NCI-H2196 (cell line): ENCODE data around the gene P2RX6.
A peak's percentile ranks its signal among the peaks of the same experiment; 100 is the strongest.
"Not testable (repeated sequence)": the region's sequence is repeated elsewhere in the genome, so short reads cannot be mapped to it uniquely, and the experiment has no call there.

Source experiments
- DNase-seq: peaks from one replicate; lab custom pipeline; 2025; ENCODE audit not compliant: unreplicated experiment; lab: John Stamatoyannopoulos, UW

The P2RX6 gene

DNA sequence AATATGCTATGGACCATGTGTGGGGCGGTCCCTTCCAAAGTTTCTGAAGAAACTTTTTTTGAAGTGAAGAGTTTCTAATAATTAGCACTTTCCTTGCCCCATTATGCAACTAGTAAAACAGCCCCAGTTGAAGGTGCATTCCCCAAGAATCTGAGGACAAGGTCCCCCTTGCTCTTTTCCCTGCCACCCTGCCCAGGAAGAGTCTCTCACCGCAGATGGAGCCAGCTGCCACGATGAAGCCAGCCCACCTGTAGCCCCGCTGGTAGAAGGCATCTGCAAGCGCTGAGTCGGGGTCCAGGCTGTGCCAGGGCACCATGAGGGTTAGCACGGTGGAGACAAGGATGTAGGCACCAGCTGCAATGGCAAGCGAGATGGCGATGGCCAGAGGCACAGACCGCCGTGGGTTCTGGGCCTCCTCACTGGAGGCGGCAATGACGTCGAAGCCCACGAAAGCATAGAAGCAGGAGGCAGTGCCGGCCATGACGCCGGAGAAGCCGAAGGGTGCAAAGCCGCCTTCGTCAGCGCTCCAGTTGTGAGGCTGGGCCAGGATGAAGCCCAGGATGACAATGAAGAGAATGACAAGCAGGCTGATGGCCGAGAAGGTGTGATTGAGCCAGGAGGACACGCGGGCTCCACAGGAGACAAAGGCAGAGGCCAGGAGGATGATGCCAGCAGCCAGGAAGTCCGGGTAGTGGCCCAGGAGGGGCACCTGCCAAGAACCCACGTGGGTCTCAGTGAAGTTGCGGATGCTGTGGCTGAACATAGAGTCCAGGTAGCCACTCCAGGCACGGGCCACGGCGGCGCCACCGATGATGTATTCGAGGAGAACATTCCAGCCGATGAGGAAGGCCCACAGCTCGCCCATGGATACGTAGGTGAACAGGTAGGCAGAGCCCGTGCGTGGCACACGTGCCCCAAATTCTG, 15.9 kb downstream of the P2RX6 start:
- no peak for DNase-seq

DNA sequence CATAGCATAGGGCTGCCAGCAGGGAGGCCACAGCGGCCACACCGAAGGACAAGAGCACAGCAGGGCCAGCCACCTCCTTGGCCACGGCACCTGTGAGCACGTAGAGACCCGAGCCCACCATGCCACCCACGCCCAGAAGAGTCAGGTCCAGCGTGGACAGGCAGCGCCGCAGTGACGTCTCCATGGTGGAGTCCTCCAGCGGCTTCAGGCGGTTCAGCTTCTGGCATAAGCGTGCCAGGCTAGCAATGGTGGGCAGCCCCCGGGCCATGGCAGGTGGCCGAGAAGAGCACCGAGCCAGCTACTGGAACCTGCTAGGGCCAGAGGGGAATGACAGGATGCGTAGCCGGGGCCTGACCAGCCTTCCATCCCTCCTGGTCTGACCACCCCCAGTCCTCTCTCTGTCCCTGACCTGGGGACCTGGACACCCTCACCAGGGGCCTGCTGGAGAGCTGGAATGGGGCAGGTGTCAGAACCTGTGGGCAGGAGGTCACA, 16.6 kb downstream of the P2RX6 start:
- no peak for DNase-seq

DNA sequence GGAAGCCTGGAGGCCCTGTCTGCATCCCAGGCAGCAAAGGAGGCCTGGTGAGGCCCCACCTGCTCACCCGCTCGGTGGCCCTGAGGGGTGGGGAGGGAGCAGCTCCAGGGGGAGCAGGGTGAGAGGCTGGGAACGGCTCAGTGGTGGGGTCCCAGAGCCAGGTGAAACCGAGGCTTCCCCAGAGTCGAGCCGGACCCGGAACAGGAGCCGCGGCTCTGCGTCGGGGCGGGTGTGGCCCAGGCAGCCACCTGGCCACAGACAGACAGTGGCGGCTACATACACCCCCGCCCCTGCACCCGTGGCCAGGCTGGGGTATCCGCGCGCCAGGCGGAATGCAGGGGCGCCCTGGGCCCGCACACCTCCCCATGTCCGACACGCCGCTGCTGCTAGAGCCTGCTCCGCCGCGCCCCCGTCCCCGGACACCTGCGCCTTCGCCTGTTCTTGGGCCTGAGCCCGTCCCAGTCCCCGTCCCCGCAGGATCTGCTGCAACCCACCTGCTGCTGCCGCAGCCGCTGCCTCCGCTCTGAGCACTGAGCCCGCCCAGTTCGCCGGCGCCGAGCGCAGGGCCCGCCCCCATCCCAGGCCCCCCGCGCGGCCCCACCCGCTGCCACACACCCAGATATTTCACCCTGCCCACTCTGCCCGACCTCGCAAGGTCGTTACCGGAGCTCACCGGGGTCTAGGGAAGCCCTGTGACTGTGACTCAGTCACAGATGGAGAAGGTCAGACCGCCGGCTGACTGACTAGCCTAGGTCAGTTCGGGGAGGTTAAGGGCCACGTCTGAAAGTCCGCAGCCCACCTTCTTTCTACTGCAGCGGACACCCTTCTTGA, 17.3 kb downstream of the P2RX6 start, which contains the start of gene SLC7A4:
Gene SLC7A4 (minus strand): TSS at position 525 of the 831 bp plus-strand sequence. CDS start 749 bp downstream, outside the sequence.
- no peak for DNase-seq

DNA sequence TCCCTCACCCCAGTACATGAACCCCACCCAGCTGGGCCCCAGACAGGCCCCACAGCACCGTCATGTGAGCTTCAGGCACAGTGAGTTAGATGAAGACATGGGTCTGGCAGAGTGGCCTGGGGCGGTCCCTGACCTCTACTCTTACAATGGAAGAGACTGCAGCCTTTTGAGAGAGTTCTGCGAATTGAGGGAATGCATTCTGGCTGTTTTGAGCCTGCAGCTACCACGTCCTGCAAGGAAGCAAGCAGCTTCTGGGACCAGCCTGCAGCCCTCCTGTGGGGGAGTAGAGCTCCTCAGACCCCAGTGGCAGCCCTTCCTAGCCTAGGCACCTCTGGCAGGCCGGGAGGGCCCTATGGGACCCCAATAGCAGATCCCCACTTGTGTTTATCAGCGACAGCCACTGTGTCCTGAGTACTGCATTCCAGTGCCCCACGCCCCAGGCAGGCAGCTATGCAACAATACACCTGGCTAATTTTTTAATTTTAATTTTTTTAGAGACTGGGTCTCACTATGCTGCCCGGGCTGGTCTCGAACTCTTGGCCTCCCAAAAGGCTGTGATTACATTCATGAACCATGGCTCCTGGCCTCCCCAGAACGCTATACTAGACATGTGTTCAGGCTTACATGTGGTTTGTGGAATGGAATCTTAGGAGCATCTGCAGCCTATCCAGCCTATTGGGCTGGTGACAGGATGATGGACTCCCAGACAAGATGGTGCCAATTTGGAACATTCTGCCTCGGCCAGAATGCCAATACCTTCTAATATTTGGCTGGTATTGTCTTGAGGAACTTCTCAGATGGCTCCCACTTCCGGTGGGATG, 18.1 kb downstream of the P2RX6 start:
- DNase-seq, result no peak

DNA sequence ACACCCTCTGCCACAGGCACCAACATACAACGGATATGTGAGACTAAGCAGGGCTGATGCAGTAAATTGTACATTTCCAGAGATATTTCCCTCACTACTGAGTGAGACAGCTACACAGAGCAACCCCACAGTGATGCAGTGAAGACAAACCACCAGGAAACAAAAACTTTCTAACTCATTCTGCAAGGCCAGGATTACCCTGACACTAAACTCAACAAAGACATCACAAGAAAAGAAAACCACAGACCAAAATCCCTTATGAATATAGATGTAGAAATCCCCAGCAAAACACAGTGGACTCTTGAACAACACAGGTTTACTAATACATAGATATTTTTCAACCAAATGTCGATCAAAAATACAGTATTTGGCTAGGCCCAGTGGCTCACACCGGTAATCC, 18.9 kb downstream of the P2RX6 start:
- DNase-seq, result no peak

DNA sequence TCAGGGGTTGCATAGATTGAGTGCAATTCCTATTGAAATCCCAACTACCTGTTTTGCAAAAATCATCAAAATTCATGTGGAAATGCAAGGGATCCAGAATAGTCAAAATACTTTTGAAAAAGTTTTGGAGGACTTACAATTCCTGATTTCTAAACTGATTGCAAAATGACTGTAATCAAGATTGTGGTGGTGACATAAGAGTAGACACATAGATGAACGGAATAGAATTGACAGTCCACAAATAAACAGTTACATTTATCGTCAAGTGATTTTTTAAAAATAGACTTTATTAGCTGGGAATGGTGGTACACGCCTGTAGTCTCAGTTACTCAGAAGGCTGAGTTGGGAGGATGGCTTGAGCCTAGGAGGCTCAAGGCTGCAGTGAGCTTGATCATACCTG, 20.0 kb downstream of the P2RX6 start:
- no peak for DNase-seq

DNA sequence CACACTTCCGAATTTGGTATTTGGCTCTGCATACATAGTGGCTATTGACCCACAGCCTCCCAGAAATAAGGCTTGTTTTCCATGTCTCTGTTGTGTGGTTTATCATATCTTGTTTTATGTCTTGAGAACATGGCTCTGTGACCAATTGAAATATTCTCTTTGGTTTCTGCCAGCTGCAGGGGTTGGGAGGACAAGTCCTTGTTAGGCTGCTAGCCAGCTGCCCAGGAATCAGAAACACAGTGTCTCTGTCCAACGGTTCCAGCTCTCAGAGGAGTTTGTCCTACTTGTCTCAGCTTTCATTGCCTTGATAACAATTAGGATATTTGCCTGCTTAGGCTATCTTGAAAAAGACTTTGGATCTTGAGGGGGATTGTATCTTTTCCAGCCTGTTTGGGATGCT, 23.4 kb downstream of the P2RX6 start:
- DNase-seq, result no peak

DNA sequence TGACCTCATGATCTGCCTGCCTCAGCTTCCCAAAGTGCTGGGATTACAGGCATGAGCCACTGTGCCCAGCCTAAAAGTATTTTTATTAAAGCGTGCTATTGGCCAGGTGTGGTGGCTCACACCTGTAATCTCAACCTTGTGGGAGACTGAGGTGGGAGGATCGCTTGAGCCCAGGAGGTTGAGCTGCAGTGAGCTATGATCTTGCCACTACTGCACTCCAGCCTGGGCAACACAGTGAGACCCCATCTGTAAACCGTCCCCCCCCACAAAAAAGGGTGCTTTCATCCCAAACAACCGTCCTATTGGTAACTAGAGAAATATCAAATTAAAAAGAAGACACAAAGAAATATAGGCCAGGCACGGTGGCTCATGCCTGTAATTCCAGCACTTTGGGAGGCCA, 24.2 kb downstream of the P2RX6 start:
- DNase-seq, result not testable (repeated sequence)

DNA sequence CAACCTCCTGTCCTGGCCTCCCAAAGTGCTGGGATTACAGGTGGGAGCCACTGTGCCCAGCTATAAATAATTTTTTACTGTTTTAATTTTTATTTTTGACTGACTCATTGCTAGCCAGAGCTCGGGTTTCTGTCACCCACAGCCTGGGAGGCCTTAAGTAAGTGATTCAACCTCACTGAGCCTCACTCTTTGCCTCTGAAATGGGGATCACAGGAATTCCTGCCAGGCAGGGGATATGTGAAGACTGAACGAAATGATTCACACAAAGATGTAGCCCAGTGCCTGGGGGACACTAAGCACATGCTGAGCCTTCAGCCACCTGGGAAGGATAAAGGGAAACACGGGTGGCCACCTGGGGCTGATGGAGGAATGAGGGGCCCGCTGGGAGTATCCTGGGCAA, 27.0 kb downstream of the P2RX6 start:
- no peak for DNase-seq

DNA sequence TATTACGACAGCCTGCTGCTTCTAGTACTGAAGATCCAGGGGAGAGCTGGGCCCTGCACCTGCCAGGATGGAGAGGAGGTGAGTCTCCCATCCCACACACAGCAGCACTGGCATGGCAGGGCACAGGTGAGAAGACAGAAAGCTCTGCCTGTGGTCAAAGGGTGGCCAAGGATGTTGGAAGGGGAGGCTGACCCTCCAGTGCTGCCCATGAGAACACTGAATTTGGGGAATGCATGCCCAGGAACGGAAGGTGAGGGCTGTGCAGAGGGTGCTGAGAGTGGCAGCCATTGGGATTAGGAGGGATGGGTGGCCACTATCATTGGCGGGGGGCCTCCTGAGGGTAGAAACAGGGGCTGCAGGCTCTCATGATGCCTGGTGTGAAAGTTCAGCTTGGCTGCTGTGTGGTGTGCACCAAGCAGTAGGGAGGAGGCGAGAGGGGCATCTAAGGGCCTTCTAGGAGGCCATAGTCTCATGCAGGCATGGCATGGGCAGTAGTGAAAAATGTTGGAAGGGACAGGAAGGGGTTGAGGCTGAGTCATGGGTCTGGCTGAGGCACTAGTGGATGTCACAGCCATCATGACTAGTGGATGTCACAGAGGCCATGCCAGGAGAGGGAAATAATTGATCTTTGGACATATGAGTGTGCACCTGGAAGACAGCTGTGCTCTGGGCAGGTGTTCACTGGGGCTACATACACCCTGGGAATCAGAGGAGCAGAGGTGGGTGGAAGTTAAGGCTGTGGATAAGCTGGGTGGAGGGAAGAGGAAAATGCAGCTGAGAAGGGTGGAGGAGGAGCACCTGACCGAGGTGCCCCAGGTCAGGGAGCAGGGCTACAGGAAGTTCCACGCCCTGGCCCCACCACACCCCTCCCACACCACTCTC, 28.3 kb downstream of the P2RX6 start:
- no peak for DNase-seq

DNA sequence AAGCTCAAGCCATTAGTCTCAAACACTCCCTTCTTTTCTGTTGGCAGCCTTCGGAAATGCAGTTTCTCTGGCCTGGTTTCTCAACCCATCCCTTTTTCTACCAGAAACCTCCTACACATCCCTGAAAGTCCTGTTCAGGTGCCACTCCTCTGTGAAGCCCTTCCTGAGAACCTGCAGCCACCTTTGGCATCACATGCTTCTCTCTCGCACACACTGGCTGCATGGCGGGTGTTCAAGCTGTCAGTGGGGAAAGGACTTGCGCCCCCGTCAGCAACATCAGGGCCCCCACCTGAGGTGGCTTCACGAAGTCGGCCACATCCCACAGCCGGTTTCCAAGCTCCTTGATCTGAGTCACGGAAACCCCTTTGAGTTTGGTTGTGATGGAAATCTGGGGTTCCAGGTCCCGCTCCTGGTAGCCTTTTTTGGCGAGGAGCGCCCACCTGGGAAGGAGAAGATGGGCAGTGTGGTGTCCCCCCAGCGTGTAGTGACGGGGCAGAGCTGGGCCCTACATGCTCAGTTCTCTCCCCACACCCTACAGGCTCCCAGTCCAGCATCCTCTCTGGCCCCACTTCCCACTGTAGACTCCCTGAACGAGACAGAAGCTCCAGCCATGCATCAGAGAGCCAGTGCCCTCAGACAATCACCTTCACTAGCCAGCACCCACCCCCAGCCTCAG, 29.0 kb downstream of the P2RX6 start:
- no peak for DNase-seq

DNA sequence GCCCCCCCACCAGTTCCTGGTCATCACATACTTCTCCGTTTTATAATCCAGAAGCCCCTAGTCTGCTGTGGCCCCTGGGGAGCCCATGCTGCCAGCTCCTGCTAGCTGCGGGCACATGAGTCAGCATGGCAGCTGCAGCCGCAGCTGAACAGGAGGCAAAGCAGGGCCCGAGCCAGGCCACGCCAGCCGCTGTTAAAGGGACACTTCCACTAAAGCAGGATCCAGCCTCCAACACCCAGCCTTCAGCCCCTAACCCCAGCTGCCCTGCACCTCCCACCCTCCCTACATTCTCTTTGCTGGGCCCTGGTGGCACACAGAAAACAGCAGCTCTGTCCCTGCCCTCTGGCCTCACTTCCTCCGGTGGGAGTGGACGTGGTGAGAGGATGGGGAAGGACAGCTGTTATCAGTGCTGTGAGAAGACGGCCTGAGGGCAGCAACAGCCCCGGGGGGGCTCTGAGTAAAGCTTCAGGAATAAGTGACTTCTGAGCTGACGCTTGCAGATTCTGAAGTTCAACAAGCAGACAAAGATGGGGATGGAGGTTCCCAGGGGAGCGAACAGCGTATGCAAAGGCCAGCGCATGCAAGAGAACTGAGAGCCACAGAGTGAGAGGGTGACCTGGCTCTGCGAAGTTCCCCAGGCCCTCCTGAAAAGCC, 30.1 kb downstream of the P2RX6 start:
- DNase-seq, result peak; percentile 32

DNA sequence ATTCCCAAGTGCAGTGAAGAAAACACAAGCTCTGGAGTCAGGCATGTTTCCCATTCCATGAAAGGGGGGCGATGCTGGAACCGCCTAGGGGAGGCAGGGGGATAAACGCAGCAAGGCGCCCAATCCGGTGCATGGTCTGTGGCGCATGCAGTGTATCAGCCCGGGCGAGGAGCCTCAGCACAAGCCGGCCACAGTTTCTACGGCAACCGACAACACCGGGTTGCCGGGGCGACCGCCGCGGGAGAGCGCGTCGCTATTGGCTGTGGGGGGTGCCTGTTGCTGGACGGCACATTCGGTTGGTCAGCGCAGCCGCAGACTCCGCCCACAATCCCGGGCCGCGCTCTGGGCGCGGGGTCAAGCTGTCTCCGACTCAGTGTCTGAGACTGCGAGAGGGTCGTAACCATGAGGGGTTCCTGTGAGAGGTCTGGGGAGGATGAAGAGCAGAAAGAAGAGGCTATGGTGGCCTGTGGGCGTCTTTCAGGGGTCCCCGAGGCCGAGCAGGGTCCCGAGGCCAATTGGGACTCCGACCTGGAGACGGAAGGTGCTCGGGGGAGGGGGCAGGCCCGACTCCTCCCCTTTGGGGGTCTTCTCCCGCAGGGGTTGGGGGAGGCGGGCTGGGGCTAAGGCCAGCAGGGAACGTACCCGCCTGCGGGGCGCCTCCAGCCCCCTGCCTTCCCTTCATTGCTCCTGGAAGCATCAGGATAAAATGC, 30.8 kb downstream of the P2RX6 start, which contains the start of gene LRRC74B:
Gene LRRC74B (plus strand): TSS at position 362 of the 710 bp plus-strand sequence. CDS start 41 bp downstream, at position 403.
- peak; percentile 81 for DNase-seq

DNA sequence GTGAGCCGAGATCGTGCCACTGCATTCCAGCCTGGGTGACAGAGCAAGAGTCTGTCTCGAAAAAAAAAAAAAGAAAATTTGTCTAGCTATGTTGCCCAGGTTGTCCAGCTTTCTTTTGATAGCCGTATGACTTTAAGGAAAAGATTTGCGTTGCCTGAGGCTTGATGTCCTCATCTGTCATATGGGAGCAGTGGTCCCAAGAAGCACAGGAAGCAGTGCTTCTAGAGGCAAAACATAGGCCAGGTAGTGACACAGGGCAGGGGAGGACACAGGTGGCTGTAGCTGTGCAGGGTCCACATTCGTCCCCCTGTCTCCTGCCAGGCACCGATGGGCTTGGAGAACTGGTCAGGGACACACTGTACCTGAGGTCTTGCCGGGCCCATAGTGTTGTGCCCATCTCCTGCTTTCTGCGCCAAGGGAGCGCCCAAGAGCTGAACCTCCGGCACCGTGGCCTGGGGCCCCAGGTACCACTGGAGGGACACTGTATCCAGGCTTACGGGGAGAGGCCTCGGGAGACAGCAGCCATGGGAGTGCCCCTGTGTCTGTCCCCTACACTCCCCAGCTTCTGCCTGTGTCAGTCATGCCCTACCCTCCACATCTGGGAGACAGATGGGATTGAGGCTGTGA, 32.2 kb downstream of the P2RX6 start:
- DNase-seq, result no peak

DNA sequence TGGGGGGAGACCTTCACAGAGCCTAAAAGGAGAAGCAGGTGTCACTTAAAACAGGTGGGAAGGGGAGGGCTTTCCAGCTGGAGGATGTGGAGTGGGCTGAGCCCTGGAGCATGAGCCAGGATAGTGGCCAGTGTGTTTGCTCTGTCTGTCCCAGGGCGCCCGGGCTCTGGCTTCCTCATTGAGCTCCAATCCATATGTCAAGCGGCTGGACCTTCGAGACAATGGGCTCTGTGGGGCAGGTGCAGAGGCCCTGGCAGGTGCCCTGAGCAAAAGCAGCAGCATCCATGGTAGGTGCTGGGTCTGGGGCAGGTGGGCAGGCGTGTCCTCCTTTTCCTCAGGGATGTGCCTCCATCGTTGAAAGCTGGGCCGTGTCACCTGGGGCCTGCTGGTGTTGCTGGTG, 32.8 kb downstream of the P2RX6 start:
- DNase-seq, result peak; percentile 32

DNA sequence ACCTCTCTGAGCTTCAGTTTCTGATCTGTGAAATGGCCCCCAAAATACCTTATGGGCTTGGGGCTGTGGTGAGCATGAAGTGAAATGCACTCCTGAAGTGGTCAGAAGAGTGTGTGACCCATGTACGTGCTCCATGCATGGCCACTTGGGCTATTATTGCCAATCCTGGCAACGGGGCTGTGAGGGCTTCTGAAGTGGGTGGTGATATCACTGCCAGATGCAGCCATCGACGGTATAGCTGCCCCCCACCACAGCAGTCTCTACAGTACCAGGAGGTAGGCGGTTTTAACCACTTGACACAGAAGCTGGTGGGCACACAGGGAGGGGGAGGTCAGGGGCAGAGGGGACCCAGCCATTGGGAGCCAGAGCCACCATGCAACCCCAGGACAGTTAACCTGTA, 33.5 kb downstream of the P2RX6 start:
- not testable (repeated sequence) for DNase-seq

DNA sequence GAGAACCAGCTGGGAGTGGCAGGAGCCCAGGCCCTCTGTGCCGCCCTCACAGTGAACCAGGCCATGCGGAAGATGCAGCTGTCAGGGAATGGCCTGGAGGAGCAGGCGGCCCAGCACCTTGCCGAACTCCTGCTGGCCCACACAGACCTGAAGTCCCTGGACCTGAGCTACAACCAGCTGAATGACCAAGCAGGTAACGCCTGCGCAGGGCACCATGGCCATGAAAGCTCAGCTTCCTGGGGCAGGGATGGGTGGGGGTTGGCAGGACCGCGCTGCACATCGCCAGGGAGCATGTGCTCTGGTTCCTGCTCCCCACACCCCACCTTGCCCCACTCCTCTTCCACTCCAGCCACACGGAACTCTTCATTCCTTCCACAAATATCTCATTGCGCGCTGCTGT, 34.0 kb downstream of the P2RX6 start:
- DNase-seq, result not testable (repeated sequence)
